HUES64 (cell line): ENCODE measurements around the gene PFKP.
A peak's percentile ranks its signal among the peaks of the same experiment; 100 is the strongest.

Experiments used
- H3K27ac ChIP-seq: 2 replicates; pipeline ENCODE4 v1.7.0; 2013; ENCODE audit warnings: low read depth, low read length, inconsistent platforms
- H3K27me3 ChIP-seq: 2 replicates; pipeline ENCODE4 v1.6.1; 2013; ENCODE audit warnings: mild to moderate bottlenecking, low read length; ENCODE audit not compliant: insufficient read depth
- H3K36me3 ChIP-seq: 2 replicates; pipeline ENCODE4 v1.6.1; 2013; ENCODE audit warnings: mild to moderate bottlenecking, low read length; ENCODE audit not compliant: insufficient read depth
- H3K4me1 ChIP-seq: 2 replicates; pipeline ENCODE4 v1.6.1; 2013; ENCODE audit warnings: mild to moderate bottlenecking, low read length, moderate library complexity; ENCODE audit not compliant: insufficient read depth
- H3K4me3 ChIP-seq: 2 replicates; pipeline ENCODE4 v1.5.1; 2013; ENCODE audit warnings: mild to moderate bottlenecking, low read length, moderate library complexity
- H3K9ac ChIP-seq: 2 replicates; pipeline ENCODE4 v1.6.1; 2013; ENCODE audit warnings: mild to moderate bottlenecking, low read depth, low read length
- H3K9me3 ChIP-seq: 2 replicates; pipeline ENCODE4 v1.6.1; 2013; ENCODE audit warnings: low read depth, low read length; ENCODE audit not compliant: insufficient read depth
- WGBS: fragments of 150-250, 120-280 bp; methylation state at CpG from one replicate; pipeline ENCODE4 v1.1.7; 2013; ENCODE audit warnings: missing lambda C conversion rate; 5-methylcytosine and 5-hydroxymethylcytosine counted together

The PFKP gene

DNA sequence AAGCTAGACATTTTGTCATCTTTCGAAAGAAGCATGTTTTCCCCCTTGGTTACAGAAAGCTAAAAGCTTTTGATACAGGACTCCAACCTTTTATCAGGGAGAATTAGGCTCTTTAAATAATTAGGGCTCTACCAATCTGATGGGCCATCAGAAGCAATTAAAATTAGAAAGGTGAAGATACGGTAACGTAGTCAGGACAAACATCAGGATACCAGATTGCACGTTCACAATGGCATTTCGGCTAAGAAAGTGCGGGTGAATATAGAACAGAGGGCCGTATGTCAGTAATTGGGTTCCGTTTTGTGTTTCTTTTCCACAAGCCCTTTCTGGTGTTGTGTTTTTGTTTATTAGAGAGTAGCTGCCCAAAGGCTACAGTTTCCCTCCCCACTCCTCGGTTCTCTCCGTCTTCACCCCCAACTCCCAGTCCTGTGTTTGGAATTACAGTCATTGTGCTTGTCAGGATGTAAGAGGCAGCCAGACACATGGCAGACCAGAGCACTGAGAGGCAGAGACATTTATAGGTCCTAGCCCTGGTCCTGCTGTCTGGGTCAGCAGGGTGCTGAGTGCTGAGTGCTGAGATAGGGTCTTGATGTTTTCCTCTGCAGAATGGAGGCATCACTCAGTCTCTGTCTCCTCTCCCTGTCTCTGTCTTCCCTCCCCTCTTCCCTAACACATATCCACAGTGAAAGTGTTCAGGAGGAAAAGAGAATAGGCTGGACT lies 5.5 kb downstream of the PFKP start:
- WGBS: 90% methylated on average over 8 of the region's 10 CpGs
- Histone ChIP-seq H3K36me3 (peaks cover 39% of the 10 kb centered on the region), H3K27ac (no peak overlapping the region), H3K27me3 (no peaks in the 10 kb centered on the region), H3K4me3 (no peak overlapping the region), H3K9ac (no peak overlapping the region; the same call in 1 of the 2 replicates), H3K4me1 (peaks cover 18% of the 10 kb centered on the region), H3K9me3 (no peaks in the 10 kb centered on the region)

DNA sequence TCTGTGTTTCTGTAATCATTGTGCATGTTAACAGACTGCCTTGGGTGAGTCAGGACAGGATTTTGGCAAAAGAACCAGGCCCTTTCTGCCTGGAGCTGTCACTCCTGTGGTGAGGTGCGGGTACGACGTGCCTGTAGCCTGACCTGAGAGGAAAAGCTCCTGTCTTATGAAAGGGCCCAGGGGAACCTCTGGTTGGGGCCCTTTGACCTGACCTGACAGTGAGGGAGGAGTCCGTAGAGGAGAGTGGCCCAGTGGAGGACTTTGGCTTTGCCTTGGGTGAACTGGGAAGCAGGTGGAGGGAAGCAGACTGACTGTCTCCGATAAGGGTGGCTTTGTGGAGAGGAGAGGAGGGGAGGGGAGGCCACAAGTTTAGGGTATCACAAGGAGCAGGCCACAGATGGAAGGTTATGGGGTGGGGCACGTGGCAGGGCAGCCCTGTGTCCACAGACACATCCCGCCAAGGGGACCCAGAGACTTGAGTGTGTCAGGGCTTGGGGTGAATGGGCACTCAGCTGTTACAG lies 6.9 kb downstream of the PFKP start:
- Histone ChIP-seq H3K36me3 (peaks cover 39% of the 10 kb centered on the region), H3K4me3 (no peak overlapping the region), H3K4me1 (peaks cover 29% of the 10 kb centered on the region), H3K9ac (no peak overlapping the region), H3K27me3 (no peaks in the 10 kb centered on the region), H3K27ac (no peak overlapping the region), H3K9me3 (no peaks in the 10 kb centered on the region)
- 90% methylated on average over 7 of the region's 7 CpGs for WGBS

DNA sequence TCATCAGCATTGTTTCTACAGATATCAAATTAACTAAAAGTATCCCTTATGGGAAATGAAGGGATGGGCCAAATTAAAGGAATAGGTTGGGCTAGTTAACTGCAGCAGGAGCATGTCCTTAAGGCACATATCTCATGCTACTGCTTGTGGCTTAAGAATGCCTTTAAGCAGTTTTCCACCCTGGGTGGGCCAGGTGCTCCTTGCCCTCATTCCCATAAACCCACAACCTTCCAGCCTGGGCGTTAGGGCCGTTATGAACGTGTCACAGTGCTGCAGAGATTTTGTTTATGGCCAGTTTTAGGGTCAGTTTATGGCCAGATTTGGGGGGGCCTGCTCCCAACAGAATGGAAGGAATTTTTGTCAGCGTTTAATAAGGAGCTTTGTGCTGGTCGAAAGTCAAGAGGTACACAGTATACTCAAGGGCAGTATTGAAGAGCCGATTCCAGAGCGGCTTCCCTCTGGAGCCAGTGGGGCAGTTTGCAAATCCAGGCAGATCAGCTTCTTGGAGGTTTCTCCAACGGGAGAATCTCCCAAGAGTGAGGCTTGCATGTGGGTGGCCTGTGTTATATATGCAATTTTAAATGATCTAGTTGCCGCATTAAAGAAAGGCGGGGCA lies 7.7 kb downstream of the PFKP start:
- no peak overlapping the region for H3K9ac ChIP-seq
- no peaks in the 10 kb centered on the region for H3K9me3 ChIP-seq
- 88% methylated on average over 10 of the region's 10 CpGs for WGBS
- no peak overlapping the region for H3K27ac ChIP-seq
- H3K4me1 ChIP-seq: peaks cover 25% of the 10 kb centered on the region
- H3K36me3 ChIP-seq: peaks cover 32% of the 10 kb centered on the region
- no peaks in the 10 kb centered on the region for H3K27me3 ChIP-seq
- no peak overlapping the region for H3K4me3 ChIP-seq

DNA sequence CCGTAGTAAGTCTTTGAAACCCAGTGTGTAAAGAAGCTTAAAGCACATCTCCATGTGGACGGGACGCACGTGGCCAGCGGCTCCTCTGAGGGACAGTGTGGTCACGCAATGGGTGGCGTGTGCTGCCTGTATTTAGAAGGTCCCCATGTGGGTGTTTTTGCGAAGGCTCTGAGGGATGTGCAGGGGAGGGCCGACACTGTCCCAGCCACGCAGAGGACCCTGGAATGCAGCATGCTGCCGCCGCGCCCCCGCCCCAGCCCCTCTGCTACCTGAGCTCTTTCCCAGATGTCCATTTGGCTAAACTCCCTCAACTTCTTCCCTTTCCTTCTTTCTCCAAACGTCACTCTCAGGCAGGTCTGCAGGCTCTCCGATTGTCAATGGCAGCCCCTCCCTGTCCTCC lies 8.8 kb downstream of the PFKP start:
- no peak overlapping the region for H3K4me3 ChIP-seq
- no peaks in the 10 kb centered on the region for H3K27me3 ChIP-seq
- H3K36me3 ChIP-seq: peaks cover 22% of the 10 kb centered on the region
- H3K9me3 ChIP-seq: no peaks in the 10 kb centered on the region
- WGBS: 94% methylated on average over 16 of the region's 16 CpGs
- peaks cover 25% of the 10 kb centered on the region for H3K4me1 ChIP-seq
- H3K9ac ChIP-seq: no peak overlapping the region
- no peak overlapping the region for H3K27ac ChIP-seq

DNA sequence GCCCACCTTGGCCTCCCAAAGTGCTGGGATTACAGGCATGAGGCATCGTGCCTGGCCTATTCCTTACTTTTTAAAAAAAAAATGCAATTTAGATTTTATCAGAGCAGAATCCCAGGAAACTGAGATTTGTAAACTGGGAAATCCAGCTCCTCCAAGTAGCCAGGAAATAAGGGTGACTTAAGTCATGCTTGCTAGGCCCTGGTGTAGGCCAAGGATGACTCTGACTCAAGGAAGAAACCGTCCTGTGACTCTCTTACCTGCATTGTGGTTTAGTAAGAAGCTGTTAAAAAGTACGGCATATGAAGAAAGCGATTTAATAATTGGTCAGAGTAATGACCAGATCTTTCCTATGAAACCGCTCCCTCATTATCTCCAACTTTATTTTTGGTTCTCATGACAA lies 10.2 kb downstream of the PFKP start:
- Histone ChIP-seq H3K27me3 (no peaks in the 10 kb centered on the region), H3K9ac (no peak overlapping the region), H3K9me3 (no peaks in the 10 kb centered on the region), H3K4me1 (peaks cover 24% of the 10 kb centered on the region), H3K27ac (peak overlapping the region; percentile 37; the same call in 1 of the 2 replicates), H3K4me3 (no peak overlapping the region), H3K36me3 (peaks cover 21% of the 10 kb centered on the region)
- 92% methylated on average over 5 of the region's 5 CpGs for WGBS

DNA sequence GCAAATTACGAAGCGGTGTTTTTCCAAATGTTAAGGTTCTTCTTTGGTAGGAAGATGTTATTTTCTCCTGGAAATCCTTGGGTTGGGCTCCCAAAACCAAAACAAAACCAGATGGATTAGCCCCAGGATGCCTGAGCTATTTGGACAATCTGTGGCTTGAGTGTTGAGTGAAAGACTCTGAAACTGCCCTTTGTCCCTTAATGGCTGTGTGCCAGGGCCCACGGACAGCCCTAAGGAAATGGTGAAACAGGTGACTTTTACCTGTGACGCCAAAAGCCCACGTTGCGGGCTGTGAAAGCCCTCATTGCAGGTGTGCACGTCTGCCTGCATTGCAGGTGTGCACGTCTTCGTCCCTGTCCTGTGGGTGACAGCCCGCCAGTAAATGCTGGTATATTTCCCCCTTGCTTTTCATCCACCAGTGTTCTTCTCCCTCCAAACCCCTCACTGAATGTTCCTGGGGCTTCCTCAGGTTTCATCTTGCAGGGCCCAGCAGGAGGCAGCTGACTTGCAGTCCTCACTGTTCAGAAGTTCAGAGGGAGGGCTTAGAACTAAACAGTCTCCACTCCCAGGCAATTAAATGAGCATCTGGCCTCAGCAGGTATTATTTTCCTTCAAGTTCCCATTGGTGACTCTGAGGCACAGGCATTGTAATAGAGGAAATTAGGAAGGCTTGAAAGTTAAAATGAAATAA lies 10.7 kb downstream of the PFKP start:
- Histone ChIP-seq H3K9me3 (no peaks in the 10 kb centered on the region), H3K36me3 (peaks cover 26% of the 10 kb centered on the region), H3K27ac (peak overlapping the region; percentile 37; the same call in 1 of the 2 replicates), H3K4me3 (no peak overlapping the region), H3K4me1 (peaks cover 18% of the 10 kb centered on the region), H3K9ac (no peak overlapping the region), H3K27me3 (no peaks in the 10 kb centered on the region)
- 73% methylated on average over 10 of the region's 10 CpGs for WGBS

DNA sequence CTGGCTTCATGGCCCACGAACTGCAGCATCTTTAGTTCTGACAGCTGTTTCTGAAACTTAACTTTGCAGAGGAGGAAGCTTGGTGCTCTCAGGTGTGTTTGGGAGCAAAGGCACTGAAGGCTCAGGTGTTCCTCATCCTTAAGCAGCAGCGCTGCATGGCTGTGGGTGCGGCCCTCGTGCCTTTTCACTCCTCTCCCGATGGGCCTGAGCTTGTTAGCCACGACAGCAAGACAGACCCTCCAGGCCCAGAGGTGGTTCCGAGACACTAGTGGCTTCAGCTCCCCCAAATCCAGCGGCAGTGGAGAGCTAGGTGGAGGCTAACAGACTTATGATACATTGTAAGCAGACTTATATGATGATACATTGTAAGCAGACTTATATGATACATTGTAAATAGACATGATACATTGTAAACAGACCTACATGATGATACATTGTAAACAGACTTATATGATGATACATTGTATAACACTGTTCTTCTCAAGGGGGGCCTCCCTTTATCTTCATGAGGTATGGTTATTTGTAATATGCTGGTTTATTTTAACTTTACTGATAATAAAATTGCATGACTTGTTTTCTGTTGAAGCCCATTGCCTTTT lies 14.1 kb downstream of the PFKP start:
- 96% methylated on average over 8 of the region's 8 CpGs for whole genome bisulfite sequencing
- Histone ChIP-seq H3K27me3 (no peaks in the 10 kb centered on the region), H3K4me3 (no peak overlapping the region), H3K36me3 (peaks cover 37% of the 10 kb centered on the region), H3K4me1 (peaks cover 16% of the 10 kb centered on the region), H3K9me3 (no peaks in the 10 kb centered on the region), H3K27ac (no peak overlapping the region), H3K9ac (no peak overlapping the region)

DNA sequence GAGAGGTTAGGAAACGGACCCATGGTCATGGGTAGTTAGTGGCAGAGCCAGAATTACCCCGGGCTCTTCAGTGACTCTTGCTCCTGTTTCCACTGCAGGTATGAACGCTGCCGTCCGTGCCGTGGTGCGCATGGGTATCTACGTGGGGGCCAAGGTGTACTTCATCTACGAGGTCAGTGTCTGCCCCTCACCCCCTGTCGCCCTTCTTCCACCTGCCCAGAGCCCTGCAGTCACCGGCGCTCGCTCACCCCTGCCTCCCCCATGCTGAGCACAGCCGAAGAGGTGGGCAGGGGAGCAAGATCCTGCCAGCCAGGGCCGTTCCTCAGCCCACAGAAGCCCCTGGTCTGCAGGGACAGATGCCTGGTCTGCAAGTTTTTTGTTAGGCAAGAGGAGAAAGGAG lies 14.9 kb downstream of the PFKP start:
- no peak overlapping the region for H3K4me3 ChIP-seq
- no peak overlapping the region for H3K9ac ChIP-seq
- no peak overlapping the region for H3K27ac ChIP-seq
- H3K27me3 ChIP-seq: no peaks in the 10 kb centered on the region
- H3K9me3 ChIP-seq: no peaks in the 10 kb centered on the region
- H3K36me3 ChIP-seq: peaks cover 36% of the 10 kb centered on the region
- H3K4me1 ChIP-seq: peaks cover 16% of the 10 kb centered on the region
- 96% methylated on average over 15 of the region's 15 CpGs for WGBS

DNA sequence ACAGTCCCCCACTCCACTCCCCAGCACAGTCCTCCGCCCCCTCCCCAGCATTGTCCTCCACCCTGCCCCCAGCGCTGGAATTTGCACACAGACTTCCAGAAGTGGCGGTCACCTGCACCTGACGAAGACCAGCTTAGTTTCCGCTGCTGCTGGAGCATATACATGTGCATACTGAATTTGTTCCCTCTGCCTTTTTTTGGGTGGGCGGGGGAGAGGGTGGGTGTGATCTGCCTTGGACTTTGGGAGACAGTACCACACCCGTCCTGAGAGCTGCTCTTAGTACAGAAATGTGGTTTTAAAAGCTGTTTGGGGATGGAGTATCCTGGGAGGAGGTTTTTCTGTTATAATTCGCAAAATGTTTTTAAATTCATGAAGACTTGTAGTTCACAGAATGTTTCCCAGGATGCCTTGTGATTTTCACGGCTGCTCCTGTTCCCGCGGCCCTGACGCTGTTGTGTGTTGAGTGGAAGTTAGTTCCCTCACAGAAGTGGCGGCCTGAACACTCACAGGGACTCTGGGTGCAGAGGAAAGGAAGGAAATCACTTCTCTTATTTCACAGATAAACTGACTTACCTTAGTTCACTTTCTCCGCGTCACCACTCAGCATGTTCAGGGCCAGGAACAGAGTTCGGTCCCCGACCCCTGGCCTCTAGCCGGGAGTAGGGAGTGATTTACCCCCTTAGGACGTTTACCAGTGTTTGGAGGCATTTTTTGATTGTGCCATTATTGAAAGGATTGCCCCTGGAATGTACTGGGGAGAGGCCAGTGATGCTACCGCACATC lies 18.6 kb downstream of the PFKP start:
- no peak overlapping the region for H3K4me3 ChIP-seq
- no peak overlapping the region for H3K9ac ChIP-seq
- no peak overlapping the region; the same call in 1 of the 2 replicates for H3K27ac ChIP-seq
- WGBS: 86% methylated on average over 19 of the region's 20 CpGs
- no peaks in the 10 kb centered on the region for H3K27me3 ChIP-seq
- H3K4me1 ChIP-seq: no peaks in the 10 kb centered on the region; the same call in 1 of the 2 replicates
- no peaks in the 10 kb centered on the region for H3K9me3 ChIP-seq
- H3K36me3 ChIP-seq: peaks cover 39% of the 10 kb centered on the region

DNA sequence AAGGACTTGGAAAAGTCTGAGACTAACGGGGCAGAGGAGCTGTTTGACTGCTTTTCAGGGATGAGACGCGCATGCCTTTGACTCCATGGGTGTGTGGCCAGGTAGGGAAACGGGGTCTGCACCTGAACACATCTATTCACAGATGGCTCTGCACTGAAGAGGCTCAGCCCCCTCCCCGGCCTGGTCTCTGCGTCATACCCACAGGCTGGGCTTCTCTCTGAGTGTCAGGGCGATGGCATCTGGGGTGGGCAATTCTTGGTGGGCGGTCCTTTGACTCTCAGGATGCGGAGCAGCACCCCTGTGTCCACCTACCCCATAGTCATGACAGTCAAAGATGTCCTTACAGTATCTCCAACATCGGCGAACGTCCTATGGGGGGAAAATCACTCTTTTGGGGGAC lies 23.0 kb downstream of the PFKP start:
- WGBS: 92% methylated on average over 9 of the region's 12 CpGs
- Histone ChIP-seq H3K27me3 (no peaks in the 10 kb centered on the region), H3K4me3 (no peak overlapping the region), H3K9ac (no peak overlapping the region), H3K36me3 (peaks cover 36% of the 10 kb centered on the region), H3K9me3 (no peaks in the 10 kb centered on the region), H3K27ac (no peak overlapping the region), H3K4me1 (peaks cover 16% of the 10 kb centered on the region)
